ENCODE measurements around the gene NAGS.

DNA sequence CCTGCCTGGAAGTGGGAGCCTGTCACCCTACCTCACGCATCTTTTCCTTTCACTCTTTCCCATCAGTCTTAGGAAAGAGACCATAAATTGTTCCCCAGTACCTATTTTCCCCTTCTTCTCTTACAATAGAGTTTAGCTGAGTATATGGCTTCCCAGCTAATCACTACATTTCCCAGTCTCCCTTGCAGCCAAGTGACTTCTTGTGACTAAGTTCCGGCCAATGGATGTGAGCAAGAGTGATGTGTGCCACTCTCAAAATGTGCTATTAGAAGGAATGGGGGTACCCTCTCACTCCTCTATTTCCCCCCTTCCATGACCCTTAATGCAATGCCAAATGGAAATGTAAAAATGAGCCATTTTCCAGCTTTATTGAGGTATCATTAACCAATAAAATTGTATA, 42.5 kb upstream of the NAGS start:
- TF ChIP-seq CTCF (IDR thresholded peaks at IDR 0.05) = no peak
- TF ChIP-seq POLR2A (IDR thresholded peaks at IDR 0.05) = no peak
